ENCODE results near the gene LAMB4. TPM values are rescaled to one million over a fixed set of nuclear protein-coding genes. Genes with fewer than 3 reads are reported as not detected.

Gene LAMB4
- total RNA-seq, 2 experiments from 2014 or later = not detected

GRCh38 chr7:108102671-108103312, 27.4 kb downstream of the LAMB4 start:
- Histone ChIP-seq H3K36me3 (ENCODE audit: insufficient read depth, low read length) (no peaks in the 10 kb centered on the region), H3K4me3 (ENCODE audit: low read depth, low read length, poor library complexity, severe bottlenecking) (no peak overlapping the region), H4K20me1 (ENCODE audit: insufficient read depth, low read length) (no peaks in the 10 kb centered on the region), H3K9me3 (ENCODE audit: low read length) (no peaks in the 10 kb centered on the region), H3K9me2 (ENCODE audit: insufficient read depth, low read length) (no peaks in the 10 kb centered on the region), H2AFZ (ENCODE audit: low read length) (no peak overlapping the region), H3K79me2 (ENCODE audit: insufficient read depth, low read depth, low read length) (no peaks in the 10 kb centered on the region), H3K4me1 (ENCODE audit: insufficient read depth, low read length, poor library complexity, severe bottlenecking) (no peaks in the 10 kb centered on the region), H3K27ac (ENCODE audit: low read depth, low read length, poor library complexity, severe bottlenecking) (no peak overlapping the region), H3K4me2 (ENCODE audit: low read length) (no peak overlapping the region)
- TF ChIP-seq EZH2phosphoT487 (IDR thresholded peaks at IDR 0.05; ENCODE audit: borderline replicate concordance, low read depth, low read length) = no peak
- TF ChIP-seq CTCF (conservative IDR thresholded peaks at IDR 0.05; ENCODE audit: low read length) = no peak
- POLR2A ChIA-PET = no interaction called here
- CTCF ChIA-PET (ENCODE audit: unreplicated experiment) = no interaction called here
- no TSS peak for BruUV-seq (replicated peaks)
- intact Hi-C loops (cut with micrococcal nuclease; ENCODE audit: unreplicated experiment) = no loop called here
- DNase-seq (ENCODE audit: low spot score) = no peak

GRCh38 chr7:108101759-108102158, 28.4 kb downstream of the LAMB4 start:
- Histone ChIP-seq H2AFZ (ENCODE audit: low read length) (no peak overlapping the region), H3K4me1 (ENCODE audit: insufficient read depth, low read length, poor library complexity, severe bottlenecking) (no peaks in the 10 kb centered on the region), H3K79me2 (ENCODE audit: insufficient read depth, low read depth, low read length) (no peaks in the 10 kb centered on the region), H3K9me3 (ENCODE audit: low read length) (no peaks in the 10 kb centered on the region), H4K20me1 (ENCODE audit: insufficient read depth, low read length) (no peaks in the 10 kb centered on the region), H3K27ac (ENCODE audit: low read depth, low read length, poor library complexity, severe bottlenecking) (no peak overlapping the region), H3K9me2 (ENCODE audit: insufficient read depth, low read length) (no peaks in the 10 kb centered on the region), H3K36me3 (ENCODE audit: insufficient read depth, low read length) (no peaks in the 10 kb centered on the region), H3K4me3 (ENCODE audit: low read depth, low read length, poor library complexity, severe bottlenecking) (no peak overlapping the region), H3K4me2 (ENCODE audit: low read length) (no peak overlapping the region)
- POLR2A ChIA-PET = no interaction called here
- no TSS peak for BruUV-seq (replicated peaks)
- intact Hi-C loops (cut with micrococcal nuclease; ENCODE audit: unreplicated experiment) = no loop called here
- DNase-seq (ENCODE audit: low spot score) = no peak
- CTCF ChIA-PET (ENCODE audit: unreplicated experiment) = no interaction called here
- TF ChIP-seq CTCF (conservative IDR thresholded peaks at IDR 0.05; ENCODE audit: low read length) (no peak), EZH2phosphoT487 (IDR thresholded peaks at IDR 0.05; ENCODE audit: borderline replicate concordance, low read depth, low read length) (no peak)

- H4K20me1 ChIP-seq (ENCODE audit: insufficient read depth, low read length) = no peaks in the 10 kb centered on the region
- H3K9me2 ChIP-seq (ENCODE audit: insufficient read depth, low read length) = no peaks in the 10 kb centered on the region
- TF ChIP-seq EZH2phosphoT487 (IDR thresholded peaks at IDR 0.05; ENCODE audit: borderline replicate concordance, low read depth, low read length) = no peak
- no peak for TF ChIP-seq CTCF (conservative IDR thresholded peaks at IDR 0.05; ENCODE audit: low read length)
- no TSS peak for BruUV-seq (replicated peaks)
- H3K4me2 ChIP-seq (ENCODE audit: low read length) = no peak overlapping the region
- H3K9me3 ChIP-seq (ENCODE audit: low read length) = no peaks in the 10 kb centered on the region
- peaks cover 5% of the 10 kb centered on the region for H3K4me1 ChIP-seq (ENCODE audit: insufficient read depth, low read length, poor library complexity, severe bottlenecking)
- H3K27ac ChIP-seq (ENCODE audit: low read depth, low read length, poor library complexity, severe bottlenecking) = no peak overlapping the region
- no peak for DNase-seq (ENCODE audit: low spot score)
- no peak overlapping the region for H2AFZ ChIP-seq (ENCODE audit: low read length)
- POLR2A ChIA-PET = no interaction called here
- intact Hi-C loops (cut with micrococcal nuclease; ENCODE audit: unreplicated experiment) = no loop called here
- H3K79me2 ChIP-seq (ENCODE audit: insufficient read depth, low read depth, low read length) = no peaks in the 10 kb centered on the region
- H3K4me3 ChIP-seq (ENCODE audit: low read depth, low read length, poor library complexity, severe bottlenecking) = no peak overlapping the region
- CTCF ChIA-PET (ENCODE audit: unreplicated experiment) = no interaction called here
- H3K36me3 ChIP-seq (ENCODE audit: insufficient read depth, low read length) = no peaks in the 10 kb centered on the region
These were observed 30.4 kb downstream of the LAMB4 start for GRCh38 chr7:108099713-108100112.

All from OCI-LY7 (cell line).